HG03378 (cell line): ENCODE data around the gene PPFIA3.

Experiments used
- ATAC-seq: cut with Tn5 transposase; IDR thresholded peaks from one replicate; pipeline ENCODE4 v1.9.1; 2021; ENCODE audit warnings: mild to moderate bottlenecking, moderate library complexity; ENCODE audit not compliant: unreplicated experiment

Gene PPFIA3

GRCh38 chr19:49148784-49149651 is 29.7 kb downstream of the PPFIA3 start:
- ATAC-seq = no peak

- no peak for ATAC-seq
These were observed 30.3 kb downstream of the PPFIA3 start for GRCh38 chr19:49149652-49150105.

GRCh38 chr19:49150106-49150943 is 31.0 kb downstream of the PPFIA3 start:
- no peak for ATAC-seq

- no peak for ATAC-seq
These were observed 31.6 kb downstream of the PPFIA3 start for GRCh38 chr19:49150944-49151243.

GRCh38 chr19:49151267-49152118 is 32.1 kb downstream of the PPFIA3 start:
- ATAC-seq = no peak

- ATAC-seq = no peak
These were observed 32.8 kb downstream of the PPFIA3 start for GRCh38 chr19:49152119-49152550.

- ATAC-seq = no peak
These were observed 33.9 kb downstream of the PPFIA3 start for GRCh38 chr19:49153167-49153809.

GRCh38 chr19:49154279-49154678 is 34.9 kb downstream of the PPFIA3 start:
- ATAC-seq = no peak

- ATAC-seq = no peak
These were observed 35.9 kb downstream of the PPFIA3 start, which contains the start of gene HRC for GRCh38 chr19:49155005-49155819. HRC (minus strand) TSS chr19:49155396; CDS start chr19:49155237, 159 bp downstream.

GRCh38 chr19:49155820-49156346 is 36.5 kb downstream of the PPFIA3 start:
- ATAC-seq = no peak

- no peak for ATAC-seq
These were observed 38.3 kb downstream of the PPFIA3 start, which contains the start of gene TRPM4 for GRCh38 chr19:49157445-49158224. TRPM4 (plus strand) TSS chr19:49157792; CDS start chr19:49157867, 75 bp downstream.

- no peak for ATAC-seq
These were observed 41.3 kb downstream of the PPFIA3 start for GRCh38 chr19:49160450-49161189.

- ATAC-seq = no peak
These were observed 42.6 kb downstream of the PPFIA3 start for GRCh38 chr19:49161987-49162386.

- no peak for ATAC-seq
These were observed 45.9 kb downstream of the PPFIA3 start for GRCh38 chr19:49165111-49165750.

GRCh38 chr19:49165865-49166301 is 46.5 kb downstream of the PPFIA3 start:
- ATAC-seq = no peak

GRCh38 chr19:49167857-49168409 is 48.6 kb downstream of the PPFIA3 start:
- ATAC-seq = no peak

GRCh38 chr19:49168421-49168820 is 49.1 kb downstream of the PPFIA3 start:
- ATAC-seq = no peak
